Calu3 (cell line): ENCODE data around the gene STX8. TPM values are rescaled to one million over a fixed set of nuclear protein-coding genes. Genes with fewer than 3 reads are reported as not detected.

Experiments
- BruUV-seq: library from RNA; stranded (reverse); fragments of 400-500 nt; replicated peaks from 2 replicates; lab custom pipeline; 2021; lab: Mats Ljungman, UMichigan
- CTCF ChIA-PET: fragments of 300-600 bp; sonication (Branson Sonifier 250); formaldehyde crosslinking; loops from one replicate; lab custom pipeline; 2022; ENCODE audit warnings: antibody characterized with exemption; lab: Charles Lee
- DNase-seq: peaks from one replicate; pipeline ENCODE4 v3.0.0; 2022
- H3K27ac Mint-ChIP-seq: one replicate; pipeline ENCODE4 v1.8.0; 2022; ENCODE audit warnings: mixed read lengths; ENCODE audit not compliant: unreplicated experiment
- H3K27me3 Mint-ChIP-seq: one replicate; pipeline ENCODE4 v1.8.0; 2022; ENCODE audit warnings: mixed read lengths; ENCODE audit not compliant: unreplicated experiment
- H3K36me3 Mint-ChIP-seq: one replicate; pipeline ENCODE4 v1.8.0; 2022; ENCODE audit warnings: mild to moderate bottlenecking, moderate library complexity, mixed read lengths; ENCODE audit not compliant: insufficient read depth, unreplicated experiment
- H3K4me1 Mint-ChIP-seq: one replicate; pipeline ENCODE4 v1.8.0; 2022; ENCODE audit warnings: mild to moderate bottlenecking, low read depth, mixed read lengths; ENCODE audit not compliant: unreplicated experiment
- H3K4me3 Mint-ChIP-seq: one replicate; pipeline ENCODE4 v1.8.0; 2022; ENCODE audit warnings: mild to moderate bottlenecking, low read depth, moderate library complexity, mixed read lengths; ENCODE audit not compliant: unreplicated experiment
- H3K9me3 Mint-ChIP-seq: one replicate; pipeline ENCODE4 v1.8.0; 2022; ENCODE audit warnings: low read depth, mixed read lengths; ENCODE audit not compliant: unreplicated experiment
- intact Hi-C: fragments of 100-400 bp; cut with micrococcal nuclease; formaldehyde crosslinking; loops from one replicate; pipeline ENCODE4 v1.10.0; 2022; ENCODE audit not compliant: unreplicated experiment
- total RNA-seq: library from RNA; stranded (reverse); gene quantifications from 2 replicates; pipeline ENCODE4 v1.2.3, GENCODE V29; 2022
- TF ChIP-seq, protein P1 (sequence below): fragments of 200-600 bp; IDR thresholded peaks from one replicate; pipeline ENCODE4 v1.8.0; 2022; ENCODE audit warnings: antibody characterized with exemption; ENCODE audit not compliant: unreplicated experiment

Gene STX8
- total RNA-seq, 1 experiment from 2014 or later, result 32.4 TPM

- intact Hi-C loops, result no loop called here
Measured at GRCh38 chr17:9410301-9410700, 165.3 kb downstream of the STX8 start.

DNA sequence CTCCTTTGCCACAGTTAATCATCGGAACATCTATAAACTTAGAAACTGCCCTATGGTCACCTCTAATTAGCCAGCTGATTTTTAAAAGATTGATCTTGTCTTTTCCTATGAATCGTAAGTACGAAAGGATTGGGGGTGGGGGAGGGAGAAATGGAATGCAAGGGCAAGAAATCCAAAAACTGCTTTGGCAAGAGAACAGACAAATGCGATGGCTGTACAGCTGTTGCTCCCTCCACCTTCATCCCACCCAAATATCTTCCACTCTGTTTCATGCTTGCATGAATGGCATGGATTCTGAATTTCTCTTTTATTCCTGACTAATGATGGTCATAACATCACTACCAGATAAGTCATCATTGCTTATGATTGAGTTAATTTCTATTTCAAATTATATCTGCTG is 165.7 kb downstream of the STX8 start:
- no peaks in the 10 kb centered on the region for H3K4me1 Mint-ChIP-seq
- no peak for DNase-seq
- H3K9me3 Mint-ChIP-seq, result no peaks in the 10 kb centered on the region
- BruUV-seq, result no TSS peak
- no peaks in the 10 kb centered on the region for H3K27me3 Mint-ChIP-seq
- intact Hi-C loops, result no loop called here
- H3K4me3 Mint-ChIP-seq, result no peak overlapping the region
- CTCF ChIA-PET, result no interaction called here
- H3K36me3 Mint-ChIP-seq, result no peaks in the 10 kb centered on the region
- TF ChIP-seq, protein P1, sequence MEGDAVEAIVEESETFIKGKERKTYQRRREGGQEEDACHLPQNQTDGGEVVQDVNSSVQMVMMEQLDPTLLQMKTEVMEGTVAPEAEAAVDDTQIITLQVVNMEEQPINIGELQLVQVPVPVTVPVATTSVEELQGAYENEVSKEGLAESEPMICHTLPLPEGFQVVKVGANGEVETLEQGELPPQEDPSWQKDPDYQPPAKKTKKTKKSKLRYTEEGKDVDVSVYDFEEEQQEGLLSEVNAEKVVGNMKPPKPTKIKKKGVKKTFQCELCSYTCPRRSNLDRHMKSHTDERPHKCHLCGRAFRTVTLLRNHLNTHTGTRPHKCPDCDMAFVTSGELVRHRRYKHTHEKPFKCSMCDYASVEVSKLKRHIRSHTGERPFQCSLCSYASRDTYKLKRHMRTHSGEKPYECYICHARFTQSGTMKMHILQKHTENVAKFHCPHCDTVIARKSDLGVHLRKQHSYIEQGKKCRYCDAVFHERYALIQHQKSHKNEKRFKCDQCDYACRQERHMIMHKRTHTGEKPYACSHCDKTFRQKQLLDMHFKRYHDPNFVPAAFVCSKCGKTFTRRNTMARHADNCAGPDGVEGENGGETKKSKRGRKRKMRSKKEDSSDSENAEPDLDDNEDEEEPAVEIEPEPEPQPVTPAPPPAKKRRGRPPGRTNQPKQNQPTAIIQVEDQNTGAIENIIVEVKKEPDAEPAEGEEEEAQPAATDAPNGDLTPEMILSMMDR, result no peak
- no peak overlapping the region for H3K27ac Mint-ChIP-seq

More at GRCh38 chr17:9410301-9410700, 165.3 kb downstream of the STX8 start:
- no peaks in the 10 kb centered on the region for H3K9me3 Mint-ChIP-seq
- no peaks in the 10 kb centered on the region for H3K27me3 Mint-ChIP-seq
- no peak overlapping the region for H3K4me3 Mint-ChIP-seq
- TF ChIP-seq, protein P1, result no peak
- no peak overlapping the region for H3K27ac Mint-ChIP-seq
- no peaks in the 10 kb centered on the region for H3K4me1 Mint-ChIP-seq
- CTCF ChIA-PET, result no interaction called here
- no TSS peak for BruUV-seq
- DNase-seq, result no peak
- no peaks in the 10 kb centered on the region for H3K36me3 Mint-ChIP-seq

GRCh38 chr17:9408868-9409829 is 166.5 kb downstream of the STX8 start:
- H3K4me1 Mint-ChIP-seq, result no peaks in the 10 kb centered on the region
- BruUV-seq, result no TSS peak

GRCh38 chr17:9408381-9408780 is 167.2 kb downstream of the STX8 start:
- Mint-ChIP-seq H3K36me3 (no peaks in the 10 kb centered on the region), H3K4me1 (no peaks in the 10 kb centered on the region), H3K9me3 (no peaks in the 10 kb centered on the region), H3K27ac (no peak overlapping the region), H3K4me3 (no peak overlapping the region), H3K27me3 (no peaks in the 10 kb centered on the region)
- CTCF ChIA-PET, result no interaction called here
- no peak for DNase-seq
- TF ChIP-seq, protein P1, result no peak
- intact Hi-C loops, result no loop called here
- no TSS peak for BruUV-seq

More at GRCh38 chr17:9408868-9409829, 166.5 kb downstream of the STX8 start:
- CTCF ChIA-PET, result interaction anchor here (0.7 kb wide), 1 partner anchor 48 kb away, joined by 4 read pairs; no protein-coding TSS in a partner anchor
- Mint-ChIP-seq H3K27me3 (no peaks in the 10 kb centered on the region), H3K9me3 (no peaks in the 10 kb centered on the region), H3K4me3 (no peak overlapping the region), H3K36me3 (no peaks in the 10 kb centered on the region), H3K27ac (no peak overlapping the region)
- intact Hi-C loops, result no loop called here
- TF ChIP-seq, protein P1, result no peak
- no peak for DNase-seq
